Cortex of kidney (tissue), 1 donor: ENCODE data around the gene ZNF547.
"Not testable (repeated sequence)": the region's sequence is repeated elsewhere in the genome, so short reads cannot be mapped to it uniquely, and the experiment has no call there.

ENCODE experiments used
- DNase-seq: peaks from one replicate; lab custom pipeline; 2025; lab: John Stamatoyannopoulos, UW

The ZNF547 gene

DNA sequence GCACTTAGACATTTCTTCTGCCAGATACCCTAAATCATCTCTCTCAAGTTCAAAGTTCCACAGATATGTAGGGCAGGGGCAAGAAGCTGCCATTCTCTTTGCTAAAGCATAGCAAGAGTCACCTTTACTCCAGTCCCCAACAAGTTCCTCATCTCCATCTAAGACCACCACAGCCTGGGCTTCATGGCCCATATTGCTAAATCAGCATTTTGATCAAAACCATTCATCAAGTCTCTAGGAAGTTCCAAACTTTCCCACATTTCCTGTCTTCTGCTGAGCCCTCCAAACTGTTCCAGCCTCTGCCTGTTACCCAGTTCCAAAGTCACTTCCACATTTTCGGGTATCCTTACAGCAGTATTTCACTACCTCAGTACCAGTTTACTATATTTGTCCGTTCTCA is 11.3 kb downstream of the ZNF547 start:
- DNase-seq = not testable (repeated sequence)

DNA sequence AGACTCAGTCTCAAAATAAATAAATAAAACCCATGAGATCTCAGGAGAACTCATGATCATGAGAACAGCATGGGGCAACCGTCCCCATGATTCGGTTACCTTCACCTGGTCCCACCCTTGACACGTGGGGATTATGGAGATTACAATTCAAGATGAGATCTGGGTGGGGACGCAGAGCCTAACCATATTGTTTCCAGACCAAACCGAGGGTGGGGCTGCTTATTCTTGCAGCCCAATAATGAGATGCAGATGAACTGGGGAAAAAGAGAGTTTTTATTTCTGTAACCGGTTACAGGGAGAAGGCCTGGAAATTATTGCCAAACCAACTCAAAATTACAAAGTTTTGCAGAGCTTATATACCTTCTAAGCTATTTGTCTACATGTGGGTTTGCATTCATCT is 12.8 kb downstream of the ZNF547 start:
- no peak for DNase-seq

DNA sequence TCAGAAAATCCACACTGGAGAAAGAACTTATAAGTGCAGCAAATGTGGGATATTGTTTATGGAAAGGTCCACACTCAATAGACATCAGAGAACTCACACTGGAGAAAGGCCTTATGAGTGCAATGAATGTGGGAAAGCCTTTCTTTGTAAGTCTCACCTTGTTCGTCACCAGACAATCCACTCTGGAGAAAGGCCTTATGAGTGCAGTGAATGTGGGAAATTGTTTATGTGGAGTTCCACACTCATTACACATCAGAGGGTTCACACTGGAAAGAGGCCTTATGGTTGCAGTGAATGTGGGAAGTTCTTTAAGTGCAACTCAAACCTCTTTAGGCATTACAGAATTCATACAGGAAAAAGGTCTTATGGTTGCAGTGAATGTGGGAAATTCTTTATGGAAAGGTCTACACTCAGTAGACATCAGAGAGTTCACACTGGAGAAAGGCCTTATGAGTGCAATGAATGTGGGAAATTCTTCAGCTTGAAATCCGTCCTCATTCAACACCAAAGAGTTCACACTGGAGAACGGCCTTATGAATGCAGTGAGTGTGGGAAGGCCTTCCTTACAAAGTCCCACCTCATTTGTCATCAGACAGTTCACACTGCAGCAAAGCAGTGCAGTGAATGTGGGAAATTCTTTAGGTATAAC is 14.3 kb downstream of the ZNF547 start:
- DNase-seq = no peak

DNA sequence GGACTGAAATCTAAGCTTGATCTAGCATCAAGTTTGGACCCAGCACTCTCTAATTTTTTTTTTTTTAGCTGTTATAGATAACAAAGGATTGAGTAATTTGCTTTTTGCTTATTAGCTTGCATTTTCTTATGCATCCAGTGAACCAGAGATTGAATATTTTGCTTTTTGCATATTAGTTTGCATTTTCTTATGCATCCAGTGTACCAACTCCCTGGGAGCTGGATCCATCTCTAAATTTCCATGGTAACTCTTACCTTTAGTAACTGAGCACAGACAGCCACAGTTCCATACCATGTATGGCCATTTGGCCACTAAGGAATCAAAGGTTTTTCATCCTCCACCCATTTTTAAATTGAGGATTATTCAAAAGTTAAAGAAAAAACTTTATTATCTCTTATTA is 17.6 kb downstream of the ZNF547 start:
- no peak for DNase-seq

DNA sequence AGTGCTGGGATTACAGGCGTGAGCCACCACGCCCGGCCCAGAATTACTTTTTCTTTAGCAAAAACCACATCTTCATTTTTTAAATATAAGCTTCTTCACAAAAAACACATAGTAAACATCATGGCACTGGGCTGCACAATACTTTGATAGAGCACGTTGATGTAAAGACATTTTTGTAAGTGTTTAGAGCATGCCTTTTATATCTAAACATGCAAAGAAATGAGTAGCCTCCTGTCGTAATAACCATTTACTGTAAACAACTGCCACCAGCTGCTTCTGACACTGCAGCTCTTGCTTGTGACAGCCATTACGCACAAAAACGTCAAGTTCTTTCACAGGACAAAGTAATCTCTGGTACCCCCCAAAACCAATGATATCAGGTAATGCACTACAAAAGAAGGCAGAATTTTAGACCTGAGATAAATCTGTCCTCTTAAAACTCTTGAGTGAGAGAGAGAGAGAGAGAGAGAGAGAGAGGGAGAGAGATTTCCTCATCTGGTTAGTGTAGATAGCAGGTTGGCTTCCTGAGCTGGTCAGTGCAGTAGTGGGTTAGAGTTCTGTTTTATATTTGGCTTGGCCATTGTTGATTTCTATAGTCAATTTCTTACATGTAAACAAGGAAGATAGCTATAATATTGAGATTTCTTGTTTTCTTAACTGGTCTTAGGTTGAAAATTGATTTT is 19.6 kb downstream of the ZNF547 start:
- no peak for DNase-seq

DNA sequence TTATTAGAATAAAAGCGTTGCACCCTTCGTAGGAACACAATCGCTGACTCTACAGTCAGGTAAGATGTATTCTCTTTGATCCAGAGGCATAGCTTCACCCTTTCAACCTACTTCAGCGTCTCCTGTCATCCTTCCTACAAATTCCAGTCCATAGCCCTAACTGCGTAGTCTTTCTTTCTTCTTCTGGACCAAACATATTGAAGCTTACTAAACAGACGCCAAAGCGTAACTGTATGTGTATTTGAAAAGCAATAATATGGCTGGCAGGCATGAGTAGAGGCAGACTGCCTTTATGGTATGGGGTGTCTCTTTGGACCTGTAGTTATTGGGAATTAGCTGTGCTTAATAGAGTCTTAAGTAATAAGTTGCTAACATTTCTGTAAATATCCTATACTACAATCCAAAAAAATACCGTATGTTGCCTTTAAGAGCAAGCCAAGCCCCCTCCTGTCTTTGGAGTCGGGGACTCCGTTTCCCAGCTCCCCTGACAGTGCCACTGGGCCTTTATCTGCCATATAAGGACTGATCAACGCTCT is 25.9 kb downstream of the ZNF547 start:
- no peak for DNase-seq

DNA sequence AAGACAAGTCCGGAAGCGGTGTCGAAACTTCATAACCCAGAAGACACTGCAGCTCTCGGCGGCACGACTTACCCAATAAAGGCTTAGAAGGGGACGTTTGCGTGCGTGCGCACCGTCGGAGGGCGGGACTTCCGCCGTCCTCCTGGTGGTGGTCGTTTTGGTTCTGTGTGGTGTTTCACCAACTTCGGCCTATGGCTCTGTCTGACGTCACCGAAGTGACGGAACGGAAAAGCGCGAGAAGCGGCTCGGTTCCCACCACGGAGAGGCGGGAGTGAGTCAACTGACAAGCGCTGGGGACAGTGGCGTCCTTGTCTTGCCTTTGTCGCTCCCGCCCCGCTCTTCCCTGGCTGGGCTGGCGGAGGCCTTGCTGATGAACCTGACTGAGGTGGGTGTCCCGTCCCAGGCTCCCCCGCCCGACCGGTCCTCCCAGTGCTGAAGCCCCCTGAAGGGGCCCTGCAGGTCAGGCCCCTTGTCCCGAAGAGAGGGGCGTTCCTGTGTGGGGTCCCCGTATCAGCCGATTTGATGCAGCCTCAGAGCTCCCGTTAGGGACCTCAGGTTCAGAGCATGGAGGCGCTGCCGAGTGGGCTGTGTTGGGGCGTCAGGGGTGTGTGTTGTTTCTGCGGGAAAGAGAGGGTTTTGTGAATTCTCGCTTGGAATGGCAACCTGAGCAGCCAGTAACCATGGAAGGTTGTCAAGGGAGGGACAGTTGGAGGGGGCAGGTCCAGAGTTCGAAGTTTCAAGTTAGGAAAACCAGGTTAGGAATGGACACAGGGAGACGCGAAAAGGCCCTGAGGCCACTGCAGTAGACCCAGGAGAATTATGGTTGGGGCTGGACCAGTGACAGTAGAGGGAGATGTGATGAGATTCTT is 26.6 kb downstream of the ZNF547 start, which contains the start of gene ZNF548:
Gene ZNF548, plus strand, starts transcription at position 125 of the 869 bp plus-strand sequence. Its CDS starts 246 bp downstream, at position 371.
- DNase-seq = peak; percentile 34

DNA sequence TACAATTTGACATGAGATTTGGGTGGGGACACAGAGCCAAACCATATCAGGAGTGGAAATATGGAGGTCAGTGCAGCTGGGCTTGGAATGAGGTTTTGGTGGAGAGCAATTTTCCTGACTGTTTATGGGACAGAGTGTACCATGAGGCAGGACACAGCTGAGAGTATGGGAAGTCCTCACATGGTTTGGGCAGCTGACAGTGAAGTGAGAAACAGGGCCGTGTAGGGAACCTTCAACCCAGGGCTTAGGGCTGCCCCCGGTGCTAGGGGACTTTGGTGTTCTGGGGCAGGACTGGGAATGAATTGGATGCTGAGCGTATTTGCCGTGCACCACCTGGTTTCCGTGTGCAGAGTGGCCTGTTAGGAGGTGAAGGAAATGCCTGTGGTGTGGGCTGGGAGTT is 32.4 kb downstream of the ZNF547 start:
- no peak for DNase-seq

DNA sequence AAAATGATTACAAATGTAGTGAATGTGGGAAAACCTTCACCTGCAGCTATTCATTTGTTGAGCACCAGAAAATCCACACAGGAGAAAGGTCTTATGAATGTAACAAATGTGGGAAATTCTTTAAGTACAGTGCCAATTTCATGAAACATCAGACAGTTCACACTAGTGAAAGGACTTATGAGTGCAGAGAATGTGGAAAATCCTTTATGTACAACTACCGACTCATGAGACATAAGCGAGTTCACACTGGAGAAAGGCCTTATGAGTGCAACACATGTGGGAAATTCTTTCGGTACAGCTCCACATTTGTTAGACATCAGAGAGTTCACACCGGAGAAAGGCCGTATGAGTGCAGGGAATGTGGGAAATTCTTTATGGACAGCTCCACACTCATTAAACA is 35.5 kb downstream of the ZNF547 start:
- no peak for DNase-seq

DNA sequence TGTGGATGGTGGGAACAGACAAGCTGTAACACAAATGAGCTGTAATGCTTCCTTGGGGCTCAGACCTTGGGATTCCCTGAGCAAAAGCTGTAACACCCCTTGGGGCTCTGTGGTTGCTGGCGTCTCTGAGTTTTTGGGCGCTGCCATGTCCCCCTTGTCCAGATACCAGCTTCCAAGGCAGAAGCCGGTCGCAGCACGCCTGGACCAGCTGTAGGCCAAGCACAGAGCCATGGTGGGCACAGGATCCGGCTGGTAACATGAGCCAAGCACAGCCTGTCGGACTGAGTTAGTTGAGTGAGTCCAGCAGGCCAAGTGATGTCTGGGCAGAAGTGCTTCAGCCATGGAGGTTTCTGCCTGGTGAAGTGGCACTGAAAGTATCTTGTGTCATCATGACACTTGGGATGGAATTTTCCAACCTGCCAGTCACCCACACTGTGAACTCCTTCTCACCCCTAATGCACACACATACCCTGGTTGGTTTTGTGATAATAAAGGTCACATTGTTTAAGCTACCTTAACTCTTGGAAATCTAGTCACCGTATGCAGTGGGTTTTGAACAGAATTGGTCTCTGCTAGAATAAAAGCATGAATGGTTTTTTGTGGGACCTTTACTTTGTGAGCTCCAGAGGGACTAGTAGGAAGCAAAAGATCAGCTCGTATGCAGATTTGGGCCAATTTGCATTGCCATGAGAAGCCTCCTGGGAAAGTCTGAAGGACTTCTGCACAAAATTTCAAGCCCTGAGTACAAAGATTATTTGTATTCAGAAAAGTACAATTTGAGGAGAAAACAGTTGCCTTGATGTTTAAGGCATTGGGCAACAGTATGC is 40.6 kb downstream of the ZNF547 start:
- DNase-seq = no peak

DNA sequence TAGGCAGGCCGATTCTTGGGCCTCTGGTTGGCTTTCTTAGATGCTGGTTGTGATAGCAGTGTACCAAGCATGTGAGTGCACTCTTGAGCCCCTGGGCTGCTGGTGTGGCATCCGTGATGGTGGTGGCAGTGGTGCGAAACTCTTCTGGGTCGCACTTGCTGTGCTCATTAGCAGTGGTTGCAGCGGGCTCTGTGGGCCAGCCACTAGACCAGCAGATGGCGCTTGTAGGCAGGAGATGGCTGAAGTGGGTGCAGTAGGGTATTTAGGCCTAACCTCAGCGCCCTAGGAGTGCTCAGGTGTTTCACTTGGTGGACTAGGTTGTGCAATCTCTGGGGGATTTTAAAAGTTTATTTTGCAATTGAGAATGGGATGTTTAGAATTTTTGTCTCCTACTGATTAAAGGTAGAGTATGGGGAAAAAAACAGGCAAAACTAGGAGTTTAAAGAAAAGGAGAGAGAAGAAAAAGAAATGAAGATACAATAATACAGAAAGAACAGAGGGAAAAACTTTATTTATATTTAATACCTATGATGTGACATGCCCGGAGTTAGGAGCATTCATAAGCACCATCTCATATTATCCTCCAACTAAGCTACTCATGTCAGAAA is 43.3 kb downstream of the ZNF547 start:
- no peak for DNase-seq

DNA sequence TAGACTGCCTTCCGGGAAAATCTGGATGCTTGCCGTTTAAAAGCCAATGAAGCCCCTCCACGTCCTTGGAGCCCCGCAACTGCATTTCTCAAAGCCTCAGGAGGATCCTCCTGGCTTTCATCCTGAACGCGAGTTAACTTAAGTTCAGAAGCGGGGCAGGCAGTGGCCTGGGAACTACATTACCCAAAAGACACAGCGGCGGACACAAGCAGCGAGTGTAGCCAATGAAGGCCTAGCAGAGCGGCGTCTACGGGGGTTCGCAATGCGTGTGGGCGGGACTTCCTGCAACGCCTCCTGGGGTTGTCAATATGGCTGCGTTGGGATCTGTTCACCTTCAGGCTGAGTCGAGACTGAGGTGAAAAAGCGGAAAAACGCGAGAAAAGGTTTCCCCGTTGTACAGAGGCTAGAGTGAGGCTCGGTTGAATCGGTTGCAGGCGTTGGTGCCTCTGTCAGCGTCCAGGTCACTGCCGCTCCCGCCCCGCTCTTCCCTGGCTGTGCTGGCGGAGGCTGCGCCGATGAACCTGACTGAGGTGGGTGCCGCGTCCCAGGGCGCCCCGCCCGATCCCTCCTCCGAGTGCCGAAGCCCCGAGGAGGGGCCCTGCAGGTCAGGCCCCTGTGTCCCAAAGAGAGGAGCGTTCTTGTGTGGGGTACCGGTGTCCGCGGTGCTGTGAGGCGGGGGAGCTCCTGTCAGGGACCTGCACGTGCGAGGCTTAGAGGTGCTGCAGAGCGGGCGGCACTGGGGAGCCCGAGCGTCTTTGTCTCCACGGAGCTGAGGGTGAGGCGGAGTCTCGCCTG is 47.7 kb downstream of the ZNF547 start, which contains the start of gene ZNF17:
Gene ZNF17, plus strand, starts transcription at position 285 of the 795 bp plus-strand sequence. CDS start 2,455 bp downstream, outside the sequence.
- DNase-seq = no peak

DNA sequence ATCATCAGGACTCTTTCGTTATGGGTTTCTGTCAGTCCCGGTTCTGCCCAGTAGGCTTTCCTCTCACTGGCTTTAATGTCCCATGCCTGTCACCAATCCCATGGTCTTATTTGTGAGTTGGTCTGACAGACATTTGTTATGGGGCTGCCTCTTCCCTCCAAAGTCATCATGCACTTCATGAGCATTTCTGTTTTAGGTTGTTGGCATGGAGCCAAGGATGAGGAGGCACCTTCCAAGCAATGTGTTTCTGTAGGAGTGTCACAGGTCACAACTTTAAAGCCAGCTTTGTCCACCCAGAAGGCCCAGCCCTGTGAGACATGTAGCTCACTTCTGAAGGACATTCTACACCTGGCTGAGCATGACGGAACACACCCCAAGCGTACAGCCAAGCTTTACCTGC is 56.1 kb downstream of the ZNF547 start:
- no peak for DNase-seq

DNA sequence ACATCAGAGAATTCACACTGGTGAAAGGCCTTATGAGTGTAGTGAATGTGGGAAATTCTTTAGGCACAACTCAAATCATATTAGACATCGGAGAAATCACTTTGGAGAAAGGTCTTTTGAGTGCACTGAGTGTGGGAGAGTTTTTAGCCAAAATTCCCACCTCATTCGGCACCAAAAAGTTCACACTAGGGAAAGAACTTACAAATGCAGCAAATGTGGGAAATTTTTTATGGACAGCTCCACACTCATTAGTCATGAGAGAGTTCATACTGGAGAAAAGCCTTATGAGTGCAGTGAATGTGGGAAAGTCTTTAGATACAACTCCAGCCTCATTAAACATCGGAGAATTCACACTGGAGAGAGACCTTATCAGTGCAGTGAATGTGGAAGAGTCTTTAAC is 57.7 kb downstream of the ZNF547 start:
- DNase-seq = no peak
